Measurements from ENCODE around the gene DEFB123. TPM values are rescaled to one million over a fixed set of nuclear protein-coding genes. Genes with fewer than 3 reads are reported as not detected.

DEFB123 gene
- total RNA-seq, 1 experiment from 2014 or later, result not detected

DNA sequence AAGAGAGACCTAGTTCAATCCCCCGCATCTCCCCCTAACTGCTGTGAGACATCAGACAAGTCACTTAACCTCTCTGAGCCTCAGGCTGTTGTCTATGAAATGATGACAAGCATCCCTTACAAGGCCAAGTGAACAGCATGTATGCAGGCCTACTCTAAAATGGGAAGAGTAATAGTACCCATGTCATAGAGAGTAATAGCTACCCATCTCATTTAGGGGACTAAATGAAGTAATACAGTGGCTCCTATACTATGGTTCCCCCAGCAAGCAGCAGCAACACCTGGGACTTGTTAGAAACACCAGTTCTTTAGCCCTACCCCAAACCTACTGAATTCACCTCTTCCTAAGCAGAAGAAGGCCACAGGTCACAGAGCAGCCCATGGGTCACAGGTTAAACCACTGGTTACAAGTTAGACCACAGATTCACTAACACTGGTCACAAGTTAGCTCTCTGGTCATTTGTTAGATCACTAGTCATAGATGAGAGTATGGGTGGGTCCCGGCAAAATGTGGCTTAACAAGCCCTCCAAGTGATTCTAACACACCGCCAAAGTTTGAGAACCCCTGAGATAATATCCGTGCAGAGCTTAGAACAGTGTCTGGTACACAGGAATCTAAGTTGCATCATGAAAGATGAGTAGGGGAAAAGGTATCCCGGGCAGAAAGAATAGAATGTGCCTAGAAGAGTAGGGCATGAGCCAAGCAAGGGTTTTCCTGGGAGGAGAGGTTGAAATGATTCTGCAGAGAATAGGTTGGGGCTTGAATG, 33.1 kb downstream of the DEFB123 start:
- DNase-seq (ENCODE audit: low read depth), result no peak

DNA sequence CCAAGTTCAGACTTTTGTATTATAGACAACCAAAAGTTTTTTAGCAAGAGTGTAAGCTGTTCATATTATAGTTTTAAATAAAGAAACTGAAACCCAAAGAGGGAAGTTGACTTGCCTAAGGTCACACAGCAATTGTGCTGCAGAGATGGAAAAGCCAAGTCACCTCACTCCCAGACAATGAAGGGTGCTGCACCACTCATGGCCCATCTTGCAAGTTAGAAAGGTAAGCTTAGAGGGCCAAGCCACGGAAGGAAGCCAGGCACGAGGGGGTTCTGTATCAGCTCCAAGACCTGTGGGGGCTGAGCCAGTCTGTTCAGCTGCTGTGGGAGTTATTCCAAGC, 33.6 kb downstream of the DEFB123 start:
- no peak for DNase-seq (ENCODE audit: low read depth)

DNA sequence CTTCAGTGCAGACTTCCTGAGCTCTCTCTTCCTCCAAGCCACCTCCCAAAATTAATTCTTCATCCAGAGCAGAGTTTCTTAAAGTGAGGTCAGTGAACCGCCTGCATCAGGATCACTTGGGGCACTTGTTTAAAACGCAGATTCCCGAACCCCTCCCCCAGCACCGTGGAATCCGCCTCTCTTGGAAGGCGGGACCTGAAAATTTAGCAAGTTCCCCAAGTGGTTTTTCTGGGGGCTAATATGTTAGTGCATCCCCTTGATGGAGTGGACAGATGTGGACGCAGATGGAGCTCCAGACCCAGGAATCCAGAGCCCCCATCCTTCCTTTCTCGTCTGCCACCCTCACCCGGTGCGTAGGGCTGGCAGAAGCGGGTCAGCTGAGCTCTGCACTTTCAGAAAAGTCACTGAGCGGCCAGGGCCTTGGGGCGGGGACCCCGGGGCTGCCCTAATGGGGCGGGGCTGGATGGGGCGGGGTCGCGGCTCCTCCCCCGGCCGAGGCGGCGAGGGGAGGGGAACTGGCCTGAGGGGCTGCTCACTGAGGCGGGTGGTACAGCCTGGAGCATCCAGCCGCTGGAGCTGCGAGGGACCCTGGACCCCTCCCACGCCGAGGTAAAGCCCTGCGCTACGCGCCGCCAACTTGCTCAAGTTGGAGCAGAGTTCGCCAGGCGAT, 34.5 kb downstream of the DEFB123 start, which contains the start of the genes DEFB124 and REM1:
DEFB124 (minus strand) TSS at position 370 of the 670 bp plus-strand sequence. CDS start 2,114 bp downstream, outside the sequence.
REM1 (plus strand) TSS at position 531 of the 670 bp plus-strand sequence. CDS start 1,158 bp downstream, outside the sequence.
- DNase-seq (ENCODE audit: low read depth), result no peak

DNA sequence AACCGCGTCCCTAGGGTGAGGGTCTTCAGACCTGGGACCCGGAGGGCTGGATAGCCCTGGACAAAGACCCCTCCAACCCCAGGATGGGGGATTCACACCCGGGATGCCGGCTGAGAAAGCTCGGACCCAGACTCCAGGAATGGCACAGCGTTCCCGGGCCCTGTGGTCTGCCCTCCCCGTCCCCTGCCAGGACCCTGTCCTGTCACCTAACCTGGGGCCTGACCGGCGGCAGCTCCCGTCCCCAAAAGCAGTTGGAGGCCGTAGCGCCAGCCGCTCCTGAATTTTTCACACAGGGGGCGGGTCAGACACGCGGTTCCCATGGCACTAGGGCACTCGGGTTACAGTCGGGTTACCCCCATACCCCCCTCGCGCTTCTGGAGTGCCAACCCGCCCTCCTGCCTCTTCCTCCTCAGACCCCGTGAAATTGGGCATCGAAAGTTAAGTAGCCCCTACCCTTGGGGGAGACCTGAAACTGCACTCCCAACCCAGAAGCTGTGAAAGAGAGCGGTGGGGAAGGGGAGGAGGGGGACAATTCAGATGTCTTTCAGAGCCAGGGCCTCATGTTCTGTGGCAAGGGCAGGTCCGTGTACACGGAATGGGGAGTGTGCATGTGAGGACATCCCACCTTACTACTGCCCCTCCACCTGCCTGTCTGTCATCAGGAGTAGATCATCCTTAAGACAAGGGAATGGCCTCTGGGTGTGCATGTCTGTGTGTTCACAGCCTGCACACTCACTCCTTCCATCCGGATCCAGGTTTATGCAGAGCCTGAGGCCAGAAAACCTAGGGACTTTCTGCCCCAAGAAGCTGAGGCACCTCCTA, 35.3 kb downstream of the DEFB123 start:
- DNase-seq (ENCODE audit: low read depth), result no peak

DNA sequence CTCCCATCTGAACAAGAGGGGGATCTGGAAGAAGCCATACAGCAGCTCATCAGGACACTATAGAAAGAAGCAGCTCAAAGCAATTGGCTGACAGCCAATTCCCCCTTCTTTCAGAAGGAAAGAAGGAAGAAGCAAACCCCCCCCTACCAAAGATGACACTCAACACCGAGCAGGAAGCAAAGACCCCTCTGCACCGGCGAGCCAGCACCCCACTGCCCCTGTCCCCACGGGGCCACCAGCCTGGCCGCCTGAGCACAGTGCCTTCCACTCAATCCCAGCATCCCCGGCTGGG, 35.8 kb downstream of the DEFB123 start:
- no peak for DNase-seq (ENCODE audit: low read depth)

DNA sequence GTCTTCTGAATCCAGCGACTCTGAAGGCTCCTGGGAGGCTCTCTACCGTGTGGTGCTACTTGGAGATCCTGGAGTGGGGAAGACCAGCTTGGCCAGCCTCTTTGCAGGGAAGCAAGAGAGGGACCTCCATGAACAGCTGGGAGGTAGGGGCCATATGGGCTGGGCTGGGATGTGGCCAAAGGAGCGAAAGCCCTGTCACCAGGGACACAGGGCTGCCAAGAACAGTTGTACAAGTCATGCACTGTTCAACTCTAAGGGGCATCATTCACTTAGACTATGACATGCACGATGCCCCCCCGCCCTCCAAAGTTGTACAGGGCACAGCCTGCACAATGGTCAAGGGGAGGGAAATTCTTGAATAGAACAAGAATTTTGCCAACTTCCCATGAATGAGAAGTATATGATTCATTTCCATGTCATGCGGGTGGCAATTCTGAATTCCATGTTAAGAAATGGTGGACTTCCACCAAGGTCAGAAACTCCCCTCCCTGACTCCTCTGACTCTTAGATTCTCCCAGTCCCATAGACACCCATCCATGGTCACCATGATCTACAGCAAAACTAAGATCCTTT, 36.3 kb downstream of the DEFB123 start:
- DNase-seq (ENCODE audit: low read depth), result peak; percentile 51

DNA sequence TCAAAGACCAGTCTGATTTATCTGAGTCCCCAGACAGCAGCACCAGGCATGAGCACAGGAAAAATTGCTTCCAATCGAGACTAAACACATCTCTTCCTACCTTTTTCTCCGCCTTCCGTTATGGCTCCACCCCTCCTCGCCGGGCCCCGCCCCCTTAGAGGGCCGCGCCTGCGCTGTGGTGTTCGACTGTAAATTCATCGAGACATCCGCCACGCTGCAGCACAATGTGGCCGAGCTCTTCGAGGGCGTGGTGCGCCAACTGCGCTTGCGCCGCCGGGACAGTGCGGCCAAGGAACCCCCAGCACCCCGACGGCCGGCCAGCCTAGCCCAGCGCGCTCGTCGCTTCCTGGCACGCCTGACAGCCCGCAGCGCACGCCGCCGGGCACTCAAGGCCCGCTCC, 43.6 kb downstream of the DEFB123 start:
- no peak for DNase-seq (ENCODE audit: low read depth)

DNA sequence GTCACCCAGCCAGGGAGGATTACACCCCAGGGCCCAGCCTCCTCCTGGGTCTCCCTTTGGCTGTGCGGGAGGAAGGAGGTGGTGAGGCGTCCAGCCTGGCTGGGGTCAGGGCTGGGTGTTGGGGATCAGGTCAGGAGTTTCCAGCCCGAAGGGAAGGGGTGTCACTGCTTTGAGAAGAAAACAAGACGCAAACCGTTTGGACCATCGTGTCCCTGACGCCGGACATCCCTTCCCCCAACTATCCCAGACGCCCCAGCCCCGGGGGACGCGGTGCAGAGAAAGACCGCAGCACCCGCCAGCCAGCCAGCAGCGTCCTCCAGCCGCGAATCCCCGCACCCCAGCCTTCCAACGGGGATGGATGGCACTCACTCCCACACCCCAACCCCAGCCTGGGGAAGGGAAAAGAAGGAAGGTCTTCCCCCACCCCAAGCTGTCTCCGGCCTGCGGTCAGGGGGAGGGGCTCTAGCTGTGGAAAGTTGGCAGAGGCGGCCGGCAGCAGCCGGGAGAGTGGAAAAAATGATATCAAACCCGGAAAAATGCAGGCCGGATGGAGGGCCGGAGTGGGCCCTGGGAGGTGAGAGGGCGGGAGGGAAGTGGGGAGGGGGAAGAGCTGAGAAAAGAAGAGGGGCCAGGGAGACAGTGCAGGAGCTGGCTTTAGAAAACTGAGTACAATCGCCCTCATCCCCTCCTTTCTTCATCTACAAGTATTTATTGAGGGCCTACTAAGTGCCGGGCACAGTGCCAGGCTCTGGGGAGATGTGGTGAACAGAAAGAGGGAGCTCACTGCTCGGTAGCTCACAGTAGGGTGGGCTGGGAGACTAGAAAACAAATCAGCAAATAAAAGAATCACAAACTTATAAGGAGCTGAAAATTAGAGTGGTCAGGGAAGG, 45.3 kb downstream of the DEFB123 start:
- DNase-seq (ENCODE audit: low read depth), result peak; percentile 74

DNA sequence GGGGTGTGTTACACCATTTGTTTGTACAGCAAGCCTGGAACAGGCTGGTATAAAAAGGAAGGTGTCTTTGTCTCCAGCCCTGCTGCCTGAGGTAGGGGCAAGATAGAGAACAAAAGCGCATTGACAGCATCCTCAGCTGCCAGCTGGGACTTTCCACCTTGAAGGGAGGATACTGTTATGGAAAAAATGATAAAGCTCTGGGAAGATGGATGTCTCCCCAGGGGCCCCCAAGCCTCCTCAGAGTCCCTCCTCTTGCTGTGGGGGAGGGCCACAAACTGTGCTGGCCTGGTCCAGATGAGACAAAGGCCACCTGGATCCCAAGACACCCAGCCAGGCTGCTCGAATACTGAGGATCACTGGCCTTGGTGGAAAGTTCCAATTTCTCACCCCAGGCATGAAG, 47.7 kb downstream of the DEFB123 start:
- no peak for DNase-seq (ENCODE audit: low read depth)

DNA sequence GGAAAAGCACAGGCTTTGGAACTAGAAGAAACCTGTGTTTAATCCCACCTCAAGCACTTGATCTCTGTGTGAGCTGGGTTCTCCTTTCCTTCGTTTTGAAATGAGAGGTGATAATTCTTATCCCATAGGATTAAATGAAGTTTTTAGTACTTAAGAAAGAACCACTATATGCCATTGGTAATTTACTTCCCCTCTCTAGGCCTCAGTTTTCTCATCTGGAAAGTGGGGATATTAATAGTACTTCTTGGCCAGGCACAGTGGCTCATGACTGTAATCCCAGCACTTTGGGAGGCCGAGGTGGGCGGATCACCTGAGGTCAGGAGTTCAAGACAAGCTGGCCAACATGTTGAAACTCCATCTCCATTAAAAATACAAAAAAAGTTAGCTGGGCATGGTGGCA, 48.7 kb downstream of the DEFB123 start:
- no peak for DNase-seq (ENCODE audit: low read depth)

DNA sequence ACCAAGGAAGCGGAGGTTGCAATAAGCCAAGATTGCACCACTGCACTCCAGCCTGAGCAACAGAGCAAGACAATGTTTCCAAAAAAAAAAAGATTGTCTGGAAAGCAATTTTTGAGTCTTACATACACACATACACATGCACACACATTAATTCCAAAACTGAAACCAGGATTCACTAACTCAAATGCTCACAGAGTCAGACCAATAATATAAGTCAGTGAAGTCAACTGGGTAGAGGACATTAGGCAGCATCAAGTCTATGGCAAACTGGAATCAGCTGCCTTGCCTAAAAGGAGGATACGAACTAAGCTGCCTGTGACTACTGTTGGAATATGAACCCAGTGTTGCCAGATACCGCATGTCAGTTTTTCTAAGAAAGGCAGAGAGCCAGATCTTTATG, 50.3 kb downstream of the DEFB123 start:
- no peak for DNase-seq (ENCODE audit: low read depth)

DNA sequence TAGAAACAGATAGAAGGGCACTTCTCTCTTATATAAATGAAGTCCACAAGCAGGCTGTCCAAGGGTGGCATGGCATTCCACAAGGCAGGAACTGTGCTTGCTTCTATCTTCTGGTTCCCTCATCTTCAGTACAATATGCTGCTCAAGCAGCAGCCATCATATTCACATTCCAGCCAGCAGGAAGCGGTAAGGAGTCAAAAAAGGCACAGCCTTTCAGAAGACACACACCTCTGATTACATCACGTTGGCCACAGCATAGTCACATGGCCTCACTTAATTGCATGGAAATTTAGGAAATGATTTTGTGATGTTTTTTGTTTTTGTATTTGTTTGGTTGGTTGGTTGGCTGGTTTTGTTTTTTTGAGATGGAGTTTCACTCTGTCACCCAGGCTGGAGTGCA, 53.7 kb downstream of the DEFB123 start:
- peak; percentile 64 for DNase-seq (ENCODE audit: low read depth)

DNA sequence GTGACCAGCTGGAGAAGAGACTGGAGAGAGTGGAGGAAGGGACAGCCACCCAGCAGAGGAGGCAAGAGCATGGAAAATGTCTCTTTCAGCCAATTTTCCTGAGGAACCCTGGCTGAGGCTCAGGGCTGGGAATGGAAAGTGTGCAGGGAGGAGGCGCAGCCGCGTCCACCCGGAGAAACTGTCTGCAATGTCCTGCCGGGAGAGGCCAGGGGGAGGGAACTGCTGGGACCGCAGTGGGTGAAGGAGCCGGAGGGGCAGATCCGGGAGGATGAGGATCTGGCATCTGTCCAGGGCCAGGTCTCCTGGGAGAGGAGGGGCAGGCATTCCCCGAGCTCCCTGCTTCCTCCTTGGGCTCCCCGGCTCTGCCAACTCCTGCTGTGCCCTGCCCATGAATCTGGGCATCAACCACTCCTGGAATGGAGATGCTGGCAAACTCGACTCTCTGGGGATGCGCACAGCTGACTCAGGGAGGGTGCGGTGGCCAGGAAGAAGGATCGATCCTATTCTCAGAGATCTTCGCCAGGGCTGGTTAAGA, 56.4 kb downstream of the DEFB123 start:
- peak; percentile 54 for DNase-seq (ENCODE audit: low read depth)

DNA sequence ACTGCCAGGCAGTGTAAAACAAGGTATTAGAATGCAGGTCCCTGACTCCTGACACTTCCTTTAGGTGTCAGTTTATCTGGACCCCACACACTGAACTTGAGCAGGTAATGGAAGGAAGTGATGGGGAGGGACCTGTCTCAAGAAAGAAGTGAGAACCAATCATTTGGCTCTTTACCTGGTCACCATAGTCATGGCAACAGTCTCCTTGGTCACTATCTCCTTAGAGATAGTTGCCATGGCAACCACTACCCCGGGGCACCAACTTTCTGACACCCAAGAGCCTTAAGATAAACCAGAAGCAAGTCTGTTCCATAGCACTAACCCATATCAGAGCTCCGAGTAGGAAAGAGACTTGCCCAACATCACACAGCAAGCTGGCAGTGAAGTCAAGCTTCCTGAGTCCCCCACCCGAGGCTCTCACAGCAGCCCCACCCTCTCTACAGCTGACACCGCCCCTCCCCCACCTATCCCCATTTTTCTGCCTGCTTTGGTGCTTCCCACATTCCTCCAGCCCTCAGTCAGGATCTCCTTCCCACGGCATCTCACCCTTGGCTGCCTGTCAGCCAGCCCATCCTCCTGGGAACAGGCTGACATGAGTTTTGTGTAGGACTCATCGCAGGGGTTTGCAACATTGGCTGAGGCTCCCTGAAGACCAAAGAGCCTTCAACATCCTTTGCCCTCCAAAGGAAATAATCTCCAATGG, 57.6 kb downstream of the DEFB123 start:
- peak; percentile 41 for DNase-seq (ENCODE audit: low read depth)

Other genes starting within 250 kb of the DEFB123 start
- not detected in 2 replicates for gene DEFB115, start 183.0 kb upstream of the DEFB123 start, total RNA-seq (2014; rRNA removed; shearing (Covaris generic))
- not detected in 2 replicates for gene DEFB116, start 132.0 kb upstream of the DEFB123 start, total RNA-seq (2014; rRNA removed; shearing (Covaris generic))
- not detected in 2 replicates for gene DEFB118, start 72.0 kb upstream of the DEFB123 start, total RNA-seq (2014; rRNA removed; shearing (Covaris generic))
- gene DEFB119, start 50.0 kb upstream of the DEFB123 start, total RNA-seq (2014; rRNA removed; shearing (Covaris generic)), result not detected in 2 replicates
- not detected in 2 replicates for gene DEFB121, start 34.4 kb upstream of the DEFB123 start, total RNA-seq (2014; rRNA removed; shearing (Covaris generic))
- not detected in 2 replicates for gene DEFB124, start 34.5 kb downstream of the DEFB123 start, total RNA-seq (2014; rRNA removed; shearing (Covaris generic))
- gene REM1, start 34.7 kb downstream of the DEFB123 start, total RNA-seq (2014; rRNA removed; shearing (Covaris generic)), result 0.24 and 0.39 TPM in 2 replicates
- gene HM13, start 73.8 kb downstream of the DEFB123 start, total RNA-seq (2014; rRNA removed; shearing (Covaris generic)), result 176 and 179 TPM in 2 replicates
- 315 and 437 TPM in 2 replicates for gene ID1, start 164.7 kb downstream of the DEFB123 start, total RNA-seq (2014; rRNA removed; shearing (Covaris generic))
- gene COX4I2, start 197.3 kb downstream of the DEFB123 start, total RNA-seq (2014; rRNA removed; shearing (Covaris generic)), result not detected in 2 replicates

Data from RPMI7951 (cell line).